Activated naive CD8-positive, alpha-beta T cell (primary cell): ENCODE measurements around the gene SIAH3.

Experiments used
- H3K27ac Mint-ChIP-seq: one replicate; pipeline ENCODE4 v1.8.0; 2021; ENCODE audit warnings: mixed read lengths
- H3K27me3 Mint-ChIP-seq: one replicate; pipeline ENCODE4 v1.8.0; 2021; ENCODE audit warnings: mixed read lengths
- H3K36me3 Mint-ChIP-seq: one replicate; pipeline ENCODE4 v1.8.0; 2021; ENCODE audit warnings: mixed read lengths
- H3K4me1 Mint-ChIP-seq: one replicate; pipeline ENCODE4 v1.8.0; 2021; ENCODE audit warnings: low read depth, mixed read lengths
- H3K4me3 Mint-ChIP-seq: one replicate; pipeline ENCODE4 v1.8.0; 2021; ENCODE audit warnings: mild to moderate bottlenecking, mixed read lengths
- H3K9me3 Mint-ChIP-seq: one replicate; pipeline ENCODE4 v1.8.0; 2021; ENCODE audit warnings: low read depth, mixed read lengths

SIAH3 gene

DNA sequence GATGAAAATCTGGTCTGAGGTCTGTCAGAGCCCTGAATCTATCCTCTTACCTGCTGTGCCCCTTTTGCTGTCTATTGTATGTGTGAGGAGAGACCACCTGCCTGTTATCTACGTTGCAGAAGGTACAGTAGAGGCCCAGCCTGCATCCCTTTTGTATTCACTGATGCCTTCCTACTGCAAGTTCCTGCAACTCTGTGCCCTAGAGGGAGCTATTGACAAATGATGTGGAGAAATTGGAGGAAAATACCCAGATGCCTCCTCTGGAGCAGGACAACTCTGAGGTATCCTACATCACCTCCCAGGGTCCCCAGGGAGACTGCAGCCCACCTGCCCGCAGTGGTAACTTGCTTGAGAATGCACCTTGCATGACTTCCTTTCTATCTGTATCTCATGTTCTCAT is 33.7 kb downstream of the SIAH3 start:
- no peak overlapping the region for H3K4me3 Mint-ChIP-seq
- peaks cover 4% of the 10 kb centered on the region for H3K36me3 Mint-ChIP-seq
- no peaks in the 10 kb centered on the region for H3K4me1 Mint-ChIP-seq
- no peaks in the 10 kb centered on the region for H3K9me3 Mint-ChIP-seq
- H3K27ac Mint-ChIP-seq: no peak overlapping the region
- no peaks in the 10 kb centered on the region for H3K27me3 Mint-ChIP-seq

DNA sequence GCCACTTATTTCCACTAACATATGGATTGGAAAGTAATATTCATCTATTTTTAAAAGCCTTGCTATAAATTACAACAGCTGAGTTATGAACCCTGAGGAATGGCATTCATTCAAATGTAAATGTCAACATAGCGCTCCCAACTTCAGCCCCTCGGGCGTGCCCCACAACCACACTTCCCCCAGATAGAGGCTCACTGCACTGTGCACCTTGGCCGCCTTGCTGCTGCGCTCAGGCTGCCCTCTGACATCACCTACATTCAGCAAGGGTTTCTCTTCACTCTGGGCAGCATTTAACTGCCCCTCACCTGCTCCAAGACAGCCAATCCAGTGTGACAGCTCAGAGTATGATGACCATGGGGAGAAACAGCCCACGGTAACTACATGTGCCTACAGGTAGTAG is 35.1 kb downstream of the SIAH3 start:
- H3K4me1 Mint-ChIP-seq: no peaks in the 10 kb centered on the region
- H3K4me3 Mint-ChIP-seq: no peak overlapping the region
- H3K27ac Mint-ChIP-seq: no peak overlapping the region
- peaks cover 4% of the 10 kb centered on the region for H3K36me3 Mint-ChIP-seq
- no peaks in the 10 kb centered on the region for H3K9me3 Mint-ChIP-seq
- H3K27me3 Mint-ChIP-seq: no peaks in the 10 kb centered on the region

DNA sequence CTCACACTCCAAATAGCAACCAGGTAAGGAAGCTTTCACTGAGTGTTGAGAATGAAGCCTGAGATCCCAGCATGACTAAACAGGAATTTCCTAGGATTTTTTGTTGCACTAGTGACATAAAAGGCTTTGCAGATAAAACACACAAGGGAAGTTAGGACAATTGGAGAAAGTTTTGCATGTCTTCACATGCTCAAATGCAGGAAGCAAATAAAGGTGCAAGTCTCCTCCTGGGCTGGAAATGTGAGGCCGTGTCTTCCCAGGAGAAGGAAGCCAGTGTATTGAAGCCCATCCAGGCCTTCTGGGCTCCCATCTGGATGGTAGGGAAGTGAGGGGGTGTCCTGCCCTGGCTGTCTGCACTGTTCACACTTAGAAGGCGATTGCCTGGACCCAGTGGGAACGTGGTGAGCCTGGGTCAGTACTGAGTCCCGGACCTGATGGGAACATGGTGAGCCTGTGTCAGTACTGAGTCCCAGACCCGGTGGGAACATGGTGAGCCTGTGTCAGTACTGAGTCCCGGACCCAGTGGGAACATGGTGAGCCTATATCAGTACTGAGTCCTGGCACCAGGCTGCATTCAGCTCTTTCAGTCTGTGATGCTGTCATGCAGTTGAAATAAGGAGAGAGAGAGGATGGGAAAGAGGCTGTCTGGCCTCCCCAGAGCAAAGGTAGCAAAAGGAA is 38.7 kb downstream of the SIAH3 start:
- no peaks in the 10 kb centered on the region for H3K27me3 Mint-ChIP-seq
- no peak overlapping the region for H3K27ac Mint-ChIP-seq
- no peaks in the 10 kb centered on the region for H3K9me3 Mint-ChIP-seq
- peaks cover 4% of the 10 kb centered on the region for H3K4me1 Mint-ChIP-seq
- no peak overlapping the region for H3K4me3 Mint-ChIP-seq
- H3K36me3 Mint-ChIP-seq: no peaks in the 10 kb centered on the region

DNA sequence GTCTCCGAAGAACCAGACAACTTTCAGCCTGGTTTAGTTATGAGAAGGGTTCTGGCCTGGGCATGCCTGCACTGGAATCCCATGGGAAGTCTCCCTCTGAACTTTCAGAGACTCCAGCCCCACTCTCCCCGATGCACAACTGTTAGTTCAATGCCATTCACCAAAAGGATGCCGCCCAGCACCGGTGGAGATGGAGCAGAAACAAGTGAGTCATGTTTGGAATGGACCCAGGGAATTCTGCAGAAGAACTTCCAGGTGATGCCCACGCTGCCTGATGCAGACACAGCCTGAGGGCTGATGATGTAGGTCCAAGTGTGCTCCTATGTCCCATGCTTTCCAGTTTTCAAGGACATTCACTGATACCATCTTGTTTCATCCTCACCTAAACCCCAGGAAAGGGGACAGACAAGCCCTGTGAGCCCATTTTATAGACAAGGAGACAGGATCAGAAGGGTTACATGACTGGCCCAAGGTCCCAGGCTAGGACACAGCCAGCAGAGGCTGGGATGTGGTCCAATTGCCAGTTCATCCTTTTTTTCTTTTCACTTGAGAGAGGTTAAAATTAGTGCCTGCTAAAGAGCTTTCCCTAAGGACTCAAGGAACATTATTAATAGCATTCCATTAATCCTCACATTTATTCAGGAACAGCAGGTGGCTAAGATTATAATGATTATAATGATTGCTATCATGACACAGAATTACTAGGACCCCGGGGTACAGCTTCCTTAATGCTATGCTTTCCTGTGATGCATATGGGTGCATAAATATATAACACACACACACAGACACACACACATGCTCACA is 39.5 kb downstream of the SIAH3 start:
- H3K27me3 Mint-ChIP-seq: no peaks in the 10 kb centered on the region
- H3K36me3 Mint-ChIP-seq: no peaks in the 10 kb centered on the region
- no peak overlapping the region for H3K27ac Mint-ChIP-seq
- H3K4me3 Mint-ChIP-seq: no peak overlapping the region
- H3K9me3 Mint-ChIP-seq: no peaks in the 10 kb centered on the region
- H3K4me1 Mint-ChIP-seq: peaks cover 4% of the 10 kb centered on the region

GRCh38 chr13:45809801-45810394 is 41.7 kb downstream of the SIAH3 start:
- peaks cover 4% of the 10 kb centered on the region for H3K4me1 Mint-ChIP-seq
- no peak overlapping the region for H3K4me3 Mint-ChIP-seq

DNA sequence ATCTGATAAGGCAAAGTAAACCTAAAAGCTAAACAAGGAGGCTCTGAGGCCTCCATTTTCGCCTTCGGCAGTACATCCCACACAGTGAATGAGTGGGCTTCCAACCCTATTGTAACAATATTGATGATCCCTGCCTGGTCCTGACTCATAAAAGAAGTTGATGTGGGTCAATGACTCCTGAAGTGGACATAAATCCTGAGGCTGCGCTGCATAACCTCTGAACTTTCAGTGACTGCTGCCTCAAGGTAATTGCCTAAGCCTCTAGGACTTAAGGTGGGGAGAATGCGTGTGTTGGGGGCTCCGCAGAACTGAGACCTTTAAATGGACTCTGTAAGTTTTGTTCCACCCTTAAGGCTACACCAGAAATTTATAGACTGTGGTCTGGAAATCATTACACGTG is 42.6 kb downstream of the SIAH3 start:
- Mint-ChIP-seq H3K27me3 (no peaks in the 10 kb centered on the region), H3K4me1 (peaks cover 4% of the 10 kb centered on the region), H3K36me3 (no peaks in the 10 kb centered on the region), H3K27ac (no peak overlapping the region), H3K9me3 (no peaks in the 10 kb centered on the region), H3K4me3 (no peak overlapping the region)

More at GRCh38 chr13:45809801-45810394, 41.7 kb downstream of the SIAH3 start:
- Mint-ChIP-seq H3K9me3 (no peaks in the 10 kb centered on the region), H3K27me3 (no peaks in the 10 kb centered on the region), H3K36me3 (no peaks in the 10 kb centered on the region), H3K27ac (no peak overlapping the region)

DNA sequence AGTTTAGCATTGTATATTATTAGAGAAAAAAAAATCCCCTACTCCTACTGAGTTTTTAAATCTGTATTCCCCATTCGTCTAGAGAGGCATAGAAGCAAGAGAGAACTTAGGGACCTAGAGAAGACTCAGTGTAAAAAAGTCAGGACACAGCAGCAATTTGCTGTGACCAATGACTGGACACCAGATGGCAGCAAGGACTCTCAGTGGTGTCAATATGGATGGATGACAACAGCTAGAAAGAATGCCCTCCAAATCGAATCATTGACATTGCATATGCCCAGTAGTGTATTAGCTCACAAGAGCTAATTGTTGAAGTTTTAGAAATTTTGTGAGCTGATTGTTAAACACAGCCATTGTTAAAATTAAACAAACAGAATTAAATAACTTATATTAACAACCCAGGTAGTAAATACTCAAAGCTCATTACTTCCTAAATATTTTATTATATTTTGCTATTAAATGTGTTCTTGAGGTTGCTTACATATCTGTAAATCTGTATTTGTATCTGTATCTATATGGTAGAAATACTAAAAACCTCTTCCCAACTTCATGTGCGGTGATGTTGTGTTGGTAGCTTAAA is 43.9 kb downstream of the SIAH3 start:
- H3K4me3 Mint-ChIP-seq: no peak overlapping the region
- no peaks in the 10 kb centered on the region for H3K9me3 Mint-ChIP-seq
- no peaks in the 10 kb centered on the region for H3K36me3 Mint-ChIP-seq
- H3K27me3 Mint-ChIP-seq: no peaks in the 10 kb centered on the region
- peaks cover 4% of the 10 kb centered on the region for H3K4me1 Mint-ChIP-seq
- H3K27ac Mint-ChIP-seq: no peak overlapping the region

DNA sequence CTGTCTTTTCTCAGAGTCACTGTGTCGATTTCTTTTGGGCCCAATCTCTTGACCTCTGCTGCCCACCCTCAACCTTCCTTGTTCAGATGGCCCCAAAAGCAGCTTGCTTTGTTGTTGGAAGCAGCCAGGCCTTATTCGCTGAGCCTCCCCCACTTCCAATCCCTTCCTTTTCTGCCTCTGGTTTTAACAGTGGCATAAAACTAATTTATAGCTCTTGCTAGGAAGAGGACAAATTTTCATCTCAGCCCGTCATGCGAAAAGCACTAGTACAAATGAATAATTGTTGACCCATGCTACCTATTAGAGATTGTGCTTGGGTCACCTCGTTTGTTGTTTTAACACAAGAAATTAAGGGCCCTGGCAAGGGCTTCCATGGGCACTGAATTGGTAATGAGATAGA is 51.1 kb downstream of the SIAH3 start:
- no peak overlapping the region for H3K27ac Mint-ChIP-seq
- H3K9me3 Mint-ChIP-seq: no peaks in the 10 kb centered on the region
- no peak overlapping the region for H3K4me3 Mint-ChIP-seq
- H3K27me3 Mint-ChIP-seq: no peaks in the 10 kb centered on the region
- no peaks in the 10 kb centered on the region for H3K4me1 Mint-ChIP-seq
- no peaks in the 10 kb centered on the region for H3K36me3 Mint-ChIP-seq

DNA sequence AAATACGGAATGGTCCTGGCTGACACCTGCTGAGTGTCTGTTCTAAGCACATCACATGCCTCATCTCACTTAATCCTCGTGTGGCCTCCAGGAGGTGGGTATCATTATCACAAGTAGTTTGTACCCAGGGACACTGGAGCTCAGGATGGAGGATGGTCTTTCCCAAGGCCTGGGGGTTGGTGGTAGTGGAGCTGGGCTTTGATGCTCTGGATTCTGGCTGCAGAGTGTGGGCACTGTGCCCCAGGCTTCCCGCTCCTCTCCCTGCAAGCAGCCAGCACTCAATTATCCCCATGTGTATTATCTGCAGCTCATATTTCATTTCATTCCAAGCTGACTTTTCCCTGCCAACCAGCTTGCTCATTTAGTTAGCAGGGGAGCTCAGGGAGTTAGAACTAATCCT is 52.1 kb downstream of the SIAH3 start:
- H3K9me3 Mint-ChIP-seq: no peaks in the 10 kb centered on the region
- no peak overlapping the region for H3K27ac Mint-ChIP-seq
- no peaks in the 10 kb centered on the region for H3K27me3 Mint-ChIP-seq
- H3K4me1 Mint-ChIP-seq: no peaks in the 10 kb centered on the region
- H3K4me3 Mint-ChIP-seq: no peak overlapping the region
- no peaks in the 10 kb centered on the region for H3K36me3 Mint-ChIP-seq

- no peak overlapping the region for H3K4me3 Mint-ChIP-seq
- H3K4me1 Mint-ChIP-seq: no peaks in the 10 kb centered on the region
- H3K27ac Mint-ChIP-seq: no peak overlapping the region
- H3K9me3 Mint-ChIP-seq: no peaks in the 10 kb centered on the region
- H3K36me3 Mint-ChIP-seq: no peaks in the 10 kb centered on the region
- H3K27me3 Mint-ChIP-seq: no peaks in the 10 kb centered on the region
Observed at GRCh38 chr13:45798851-45799250, 52.7 kb downstream of the SIAH3 start.

- H3K4me3 Mint-ChIP-seq: no peak overlapping the region
- H3K36me3 Mint-ChIP-seq: no peaks in the 10 kb centered on the region
- H3K9me3 Mint-ChIP-seq: no peaks in the 10 kb centered on the region
- no peak overlapping the region for H3K27ac Mint-ChIP-seq
- H3K27me3 Mint-ChIP-seq: no peaks in the 10 kb centered on the region
- peaks cover 2% of the 10 kb centered on the region for H3K4me1 Mint-ChIP-seq
Observed at GRCh38 chr13:45796426-45797235, 54.9 kb downstream of the SIAH3 start.

DNA sequence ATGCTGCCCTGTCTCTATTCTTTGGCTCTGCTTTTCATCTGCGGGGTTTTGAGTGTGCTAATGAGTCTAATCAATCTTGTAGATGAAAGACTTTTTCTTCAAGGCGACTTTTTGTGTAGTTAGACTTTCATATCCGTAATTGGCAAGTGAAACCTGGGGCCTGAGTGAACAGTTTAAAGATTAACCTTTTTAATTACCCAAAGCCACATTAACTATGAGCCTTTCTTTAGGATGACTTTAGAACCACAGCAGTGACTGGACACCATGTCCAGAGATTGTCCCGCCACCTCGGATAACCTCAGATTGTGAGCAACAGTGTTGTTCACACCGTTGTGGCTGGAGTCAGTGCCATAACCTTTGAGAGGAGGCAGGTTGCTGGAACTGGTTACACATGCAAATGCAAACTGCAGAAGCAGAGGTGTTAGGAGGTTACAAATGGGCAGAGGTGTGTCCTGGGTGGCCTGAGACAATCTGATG is 58.7 kb downstream of the SIAH3 start:
- H3K4me3 Mint-ChIP-seq: no peak overlapping the region
- peaks cover 6% of the 10 kb centered on the region for H3K4me1 Mint-ChIP-seq
- no peak overlapping the region for H3K27ac Mint-ChIP-seq
- no peaks in the 10 kb centered on the region for H3K9me3 Mint-ChIP-seq
- no peaks in the 10 kb centered on the region for H3K36me3 Mint-ChIP-seq
- no peaks in the 10 kb centered on the region for H3K27me3 Mint-ChIP-seq

DNA sequence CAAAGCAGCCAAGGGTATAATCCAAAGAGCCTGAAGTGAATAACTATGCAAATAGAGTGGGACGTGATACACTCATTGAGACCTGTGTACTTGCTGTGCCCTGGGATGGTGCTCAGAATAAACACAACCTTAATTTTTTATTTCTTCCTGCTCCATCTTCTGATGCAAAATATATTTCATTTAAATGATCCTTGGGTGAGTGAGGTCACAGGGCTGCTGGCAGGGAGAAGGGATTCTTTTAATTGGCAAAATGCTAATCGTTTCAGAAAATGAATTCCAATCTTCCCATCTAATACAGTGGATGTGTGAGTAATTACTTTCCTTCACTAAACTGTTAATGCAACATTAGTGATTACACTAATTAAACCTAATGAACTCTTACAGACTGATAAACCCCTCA is 63.5 kb downstream of the SIAH3 start:
- no peaks in the 10 kb centered on the region for H3K9me3 Mint-ChIP-seq
- no peak overlapping the region for H3K4me3 Mint-ChIP-seq
- H3K27me3 Mint-ChIP-seq: no peaks in the 10 kb centered on the region
- H3K27ac Mint-ChIP-seq: no peak overlapping the region
- peaks cover 2% of the 10 kb centered on the region for H3K36me3 Mint-ChIP-seq
- peaks cover 17% of the 10 kb centered on the region for H3K4me1 Mint-ChIP-seq

DNA sequence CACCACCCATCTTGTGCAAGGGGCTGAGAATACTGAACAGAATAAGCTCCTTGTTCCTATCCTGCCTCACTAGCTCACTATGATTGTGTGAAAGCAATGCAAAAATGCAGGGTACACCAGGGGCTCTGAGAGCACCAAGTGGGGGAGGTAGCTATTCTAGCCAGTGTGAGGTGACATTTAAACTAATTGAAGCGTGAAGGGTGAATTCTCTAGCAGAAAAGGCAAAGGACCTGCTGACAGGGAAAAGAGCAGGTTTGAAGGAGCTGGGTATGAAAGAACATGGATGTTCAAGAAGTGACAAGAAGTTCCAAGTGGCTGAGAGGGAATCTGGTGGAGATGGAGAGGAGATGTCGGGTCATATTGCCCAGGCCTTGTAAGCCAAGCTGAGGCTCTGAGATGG is 64.2 kb downstream of the SIAH3 start:
- Mint-ChIP-seq H3K36me3 (peaks cover 2% of the 10 kb centered on the region), H3K9me3 (no peaks in the 10 kb centered on the region), H3K4me3 (no peak overlapping the region), H3K27me3 (no peaks in the 10 kb centered on the region), H3K27ac (no peak overlapping the region), H3K4me1 (peaks cover 16% of the 10 kb centered on the region)
